GM12878 (cell line): Measurements from ENCODE around the gene ANO1. TPM values are rescaled to one million over a fixed set of nuclear protein-coding genes. Genes with fewer than 3 reads are reported as not detected.

Experiments used
- ATAC-seq: fragments of 200-7000 bp; cut with Tn5 transposase; 3 replicates; pipeline ENCODE4 v1.9.1; 2020; ENCODE audit warnings: mild to moderate bottlenecking, moderate library complexity
- BruUV-seq: library from RNA; stranded (reverse); fragments of 400-500 nt; replicated peaks from 2 replicates; lab custom pipeline; 2021; lab: Mats Ljungman, UMichigan
- CTCF ChIA-PET: fragments of 300-600 bp; sonication (Branson Sonifier 250); formaldehyde crosslinking; extraction: SDS; loops from one replicate; lab custom pipeline; 2021; ENCODE audit warnings: inconsistent platforms; lab: Yijun Ruan, JAX
- POLR2A ChIA-PET: fragments of 350-600 bp; formaldehyde crosslinking; extraction: SDS; loops from one replicate; lab custom pipeline; 2021; ENCODE audit warnings: inconsistent platforms; lab: Charles Lee
- RAD21 ChIA-PET: fragments of 300-600 bp; sonication (Branson Sonifier 250); formaldehyde crosslinking; loops from one replicate; lab custom pipeline; 2023; ENCODE audit warnings: antibody characterized with exemption; ENCODE audit not compliant: unreplicated experiment; lab: Charles Lee
- SMC1A ChIA-PET: fragments of 300-600 bp; sonication (Branson Sonifier 250); formaldehyde crosslinking; loops from one replicate; lab custom pipeline; 2023; ENCODE audit not compliant: unreplicated experiment, uncharacterized antibody; lab: Charles Lee
- DNase-seq: peaks from one replicate; pipeline ENCODE4 v3.0.0-alpha.2; 2011; ENCODE audit warnings: low read depth, low spot score
- FAIRE-seq: peaks from 3 replicates; lab custom pipeline; 2011; peaks lifted over from hg19 to GRCh38; lab: Jason Lieb, UNC
- H2AFZ ChIP-seq: 2 replicates; pipeline ENCODE4 v1.6.0; 2011; ENCODE audit warnings: low read depth, low read length, control low read depth; ENCODE audit not compliant: control insufficient read depth
- H3K27ac ChIP-seq: 2 replicates; pipeline ENCODE4 v1.5.1; 2011; ENCODE audit warnings: control low read depth; ENCODE audit not compliant: control insufficient read depth, insufficient read depth
- H3K27me3 ChIP-seq, 2 experiments: replicated peaks in 1 of 2; 2 replicates each; pipeline versions ENCODE4 v1.6.0 to v1.6.1; 2011; ENCODE audit warnings: low read length in 1 of 2; ENCODE audit not compliant: control insufficient read depth in 2 of 2, insufficient read depth in 2 of 2
- H3K36me3 ChIP-seq, 2 experiments: 2 replicates each; pipeline ENCODE4 v1.5.1; 2011; ENCODE audit warnings: low read length in 1 of 2; ENCODE audit not compliant: control insufficient read depth in 2 of 2, insufficient read depth in 2 of 2
- H3K4me1 ChIP-seq: 2 replicates; pipeline ENCODE4 v1.6.1; 2011; ENCODE audit warnings: mild to moderate bottlenecking, low read length, moderate library complexity, mixed read lengths; ENCODE audit not compliant: control insufficient read depth, insufficient read depth
- H3K4me2 ChIP-seq: 2 replicates; pipeline ENCODE4 v1.6.0; 2011; ENCODE audit warnings: control low read depth; ENCODE audit not compliant: control insufficient read depth, insufficient read depth
- H3K4me3 ChIP-seq: fragments of 200-600 bp; sonication (generic); 2 replicates; pipeline ENCODE4 v1.5.1; 2016
- H3K79me2 ChIP-seq: 2 replicates; pipeline ENCODE4 v1.6.0; 2011; ENCODE audit warnings: low read length; ENCODE audit not compliant: control insufficient read depth, insufficient read depth
- H3K9ac ChIP-seq: 2 replicates; pipeline ENCODE4 v1.8.0; 2011; ENCODE audit warnings: low read length, control low read depth, mixed read lengths; ENCODE audit not compliant: control insufficient read depth, insufficient read depth
- H3K9me3 ChIP-seq: replicated peaks from 3 replicates; pipeline ENCODE4 v1.5.1; 2011; ENCODE audit warnings: mild to moderate bottlenecking, low read length; ENCODE audit not compliant: control insufficient read depth, insufficient read depth
- H4K20me1 ChIP-seq: 2 replicates; pipeline ENCODE4 v1.6.0; 2011; ENCODE audit not compliant: control insufficient read depth, insufficient read depth
- ATF2 ChIP-seq: IDR thresholded peaks from 2 replicates; pipeline ENCODE4 v1.6.1; 2012; ENCODE audit warnings: low read length, inconsistent platforms
- EP300 ChIP-seq, 2 experiments: fragments of 150-350 bp in 1 of 2; IDR thresholded peaks; 2 replicates each; pipeline ENCODE4 v1.6.1; 2011 to 2012; ENCODE audit warnings: low read depth in 2 of 2, low read length in 2 of 2, borderline replicate concordance in 1 of 2, improper control_type of control experiment in 1 of 2, inconsistent platforms in 1 of 2; ENCODE audit not compliant: control insufficient read depth in 1 of 2
- ETV6 ChIP-seq, 2 experiments: fragments of 450-650 bp in 1 of 2; IDR thresholded peaks in 1 of 2; conservative IDR thresholded peaks in 1 of 2; 2 replicates each; pipeline ENCODE4 v1.6.1; 2014; ENCODE audit warnings: antibody characterized with exemption in 1 of 2, borderline replicate concordance in 1 of 2, low read depth in 1 of 2, mild to moderate bottlenecking in 1 of 2, moderate library complexity in 1 of 2
- HCFC1 ChIP-seq: fragments of 150-350 bp; IDR thresholded peaks from 2 replicates; pipeline ENCODE4 v1.6.1; 2014; ENCODE audit warnings: low read length
- JUNB ChIP-seq: IDR thresholded peaks from 2 replicates; pipeline ENCODE4 v1.6.1; 2016; ENCODE audit warnings: antibody characterized with exemption, mild to moderate bottlenecking
- MXI1 ChIP-seq: fragments of 150-350 bp; IDR thresholded peaks from 2 replicates; pipeline ENCODE4 v1.6.1; 2011; ENCODE audit warnings: low read depth, mild to moderate bottlenecking, inconsistent platforms, low read length, improper control_type of control experiment
- NKRF ChIP-seq: fragments of 450-650 bp; conservative IDR thresholded peaks from 2 replicates; pipeline ENCODE4 v1.6.1; 2017; ENCODE audit warnings: mild to moderate bottlenecking, moderate library complexity
- PAX8 ChIP-seq: fragments of 450-650 bp; IDR thresholded peaks from 2 replicates; pipeline ENCODE4 v1.6.1; 2017; ENCODE audit warnings: mild to moderate bottlenecking, moderate library complexity
- RBBP5 ChIP-seq: fragments of 200-600 bp; sonication (generic); conservative IDR thresholded peaks from 2 replicates; pipeline ENCODE4 v1.6.1; 2016
- SIX5 ChIP-seq: IDR thresholded peaks from 2 replicates; pipeline ENCODE4 v1.6.1; 2011; ENCODE audit warnings: mild to moderate bottlenecking, low read depth, low read length, moderate library complexity; ENCODE audit not compliant: severe bottlenecking
- SREBF2 ChIP-seq: IDR thresholded peaks from 2 replicates; pipeline ENCODE4 v1.6.1; 2012; ENCODE audit warnings: mild to moderate bottlenecking, low read length
- TCF12 ChIP-seq: IDR thresholded peaks from 2 replicates; pipeline ENCODE4 v1.6.1; 2011; ENCODE audit warnings: low read depth, mild to moderate bottlenecking, low read length
- WGBS: methylation state at CpG from one replicate; pipeline ENCODE4 v1.1.6; 2016; ENCODE audit warnings: low lambda C conversion rate; ENCODE audit not compliant: insufficient replicate concordance, insufficient coverage; ENCODE audit errors: missing lambda C conversion rate; 5-methylcytosine and 5-hydroxymethylcytosine counted together
- in situ Hi-C: fragments of 300-500 bp; cut with MboI; formaldehyde crosslinking; loops from 9 replicates; pipeline ENCODE4 v1.14.3; 2018; ENCODE audit warnings: mixed read lengths
- intact Hi-C: fragments of 100-400 bp; cut with micrococcal nuclease; formaldehyde crosslinking; loops from one replicate; pipeline ENCODE4 v1.14.2; 2022; ENCODE audit not compliant: unreplicated experiment
- polyA plus RNA-seq, 11 experiments: library from polyadenylated mRNA; depleted of rRNA in 4 of 11; unstranded in 6 of 11; stranded (reverse) in 5 of 11; fragments of >200 nt; fragmentation: Nextera tagmentation in 4 of 11; fragmentation: Illumina TruSeq in 1 of 11; extraction: Ambion mirVana in 4 of 11; extraction: Trizol in 1 of 11; gene quantifications; 1 replicate in 1 of 11; 2 replicates in 10 of 11; pipeline versions ENCODE4 v1.2.1 to v1.2.3, GENCODE V29; 2011 to 2016; ENCODE audit warnings: inconsistent platforms in 2 of 11, missing spikeins in 2 of 11, low read depth in 1 of 11
- total RNA-seq, 4 experiments: library from RNA; depleted of rRNA in 3 of 4; stranded (reverse); fragments of >200 nt in 3 of 4; fragmentation: Illumina TruSeq in 1 of 4; extraction: Trizol in 1 of 4; gene quantifications; 2 replicates each; pipeline versions ENCODE4 v1.2.1 to v1.2.3, GENCODE V29; 2013 to 2021

The ANO1 gene
- total and polyA plus RNA-seq, 10 of the 15 experiments (the other 5 are each of a cell fraction or from before 2014, with no cell fraction given): 0.01 to 0.38 (median 0.06) TPM; not detected in 7

GRCh38 chr11:70097783-70098563, 19.9 kb downstream of the ANO1 start:
- H3K36me3 ChIP-seq: no peaks in the 10 kb centered on the region
- FAIRE-seq: no peak
- no peaks in the 10 kb centered on the region for H3K79me2 ChIP-seq
- no peaks in the 10 kb centered on the region for H4K20me1 ChIP-seq
- intact Hi-C loops: no loop called here
- BruUV-seq: no TSS peak
- 42% methylated on average over 23 of the region's 23 CpGs for WGBS
- H3K9me3 ChIP-seq: no peaks in the 10 kb centered on the region
- ATAC-seq: no peak
- ChIA-PET POLR2A (no interaction called here), CTCF (no interaction called here), RAD21 (no interaction called here), SMC1A (no interaction called here)
- H3K9ac ChIP-seq: no peak overlapping the region
- no peaks in the 10 kb centered on the region for H3K4me1 ChIP-seq
- no peak overlapping the region for H3K4me3 ChIP-seq
- no peak for TF ChIP-seq EP300 (IDR thresholded peaks at IDR 0.05; ENCODE audit: borderline replicate concordance in 1 of 2, control insufficient read depth in 1 of 2, low read depth in 2 of 2, low read length in 2 of 2)
- TF ChIP-seq SREBF2: no peak
- in situ Hi-C loops: no loop called here
- peaks cover 0 to 7% of the 10 kb centered on the region in 2 experiments; a peak in 2 of 4 replicates for H3K27me3 ChIP-seq
- DNase-seq: no peak
- H3K4me2 ChIP-seq: no peak overlapping the region
- H2AFZ ChIP-seq: no peak overlapping the region
- H3K27ac ChIP-seq: no peak overlapping the region

- Histone ChIP-seq H4K20me1 (no peaks in the 10 kb centered on the region), H2AFZ (no peak overlapping the region), H3K27me3 (peaks cover 0 to 7% of the 10 kb centered on the region in 2 experiments; a peak in 2 of 4 replicates), H3K36me3 (no peaks in the 10 kb centered on the region), H3K27ac (no peak overlapping the region), H3K79me2 (no peaks in the 10 kb centered on the region), H3K9ac (no peak overlapping the region), H3K4me2 (no peak overlapping the region), H3K4me1 (no peaks in the 10 kb centered on the region), H3K9me3 (no peaks in the 10 kb centered on the region), H3K4me3 (no peak overlapping the region)
- CTCF ChIA-PET: no interaction called here
- DNase-seq: no peak
- BruUV-seq: no TSS peak
- RAD21 ChIA-PET: no interaction called here
- SMC1A ChIA-PET: no interaction called here
- no peak for ATAC-seq
- POLR2A ChIA-PET: no interaction called here
- no peak for TF ChIP-seq EP300 (IDR thresholded peaks at IDR 0.05; ENCODE audit: borderline replicate concordance in 1 of 2, control insufficient read depth in 1 of 2, low read depth in 2 of 2, low read length in 2 of 2)
- no peak for TF ChIP-seq RBBP5
- no peak for TF ChIP-seq JUNB
- TF ChIP-seq HCFC1: no peak
- no peak for TF ChIP-seq NKRF
- no peak for TF ChIP-seq ETV6 (conservative IDR thresholded peaks at IDR 0.05 in 1 of 2, IDR thresholded peaks at IDR 0.05 in 1 of 2; ENCODE audit: borderline replicate concordance in 1 of 2, low read depth in 1 of 2)
- no peak for TF ChIP-seq MXI1
- TF ChIP-seq TCF12: no peak
- TF ChIP-seq SIX5: no peak
- no peak for TF ChIP-seq PAX8
- no peak for TF ChIP-seq ATF2
- WGBS: 42% methylated on average over 9 of the region's 12 CpGs
- intact Hi-C loops: no loop called here
- no peak for FAIRE-seq
- in situ Hi-C loops: no loop called here
These were observed 20.8 kb downstream of the ANO1 start for GRCh38 chr11:70098936-70099335.
